Activated T-helper 1 cell treated with anti-CD3 and anti-CD28 coated beads, Interleukin-2, amount 50 U/mL, for 16 hours (primary cell): ENCODE results near the gene TAS2R46.
"Not testable (repeated sequence)": the region's sequence is repeated elsewhere in the genome, so short reads cannot be mapped to it uniquely, and the experiment has no call there.

Experiments used
- DNase-seq, 2 donors: peaks; one replicate each; pipeline ENCODE4 v3.0.0-alpha.2; 2020; ENCODE audit warnings: low read depth in 1 of 2, low spot score in 1 of 2

Gene TAS2R46

GRCh38 chr12:11062194-11062593, at the start of gene TAS2R46:
TSS of gene TAS2R46 (minus strand) at chr12:11062294. CDS start at chr12:11062294, 0 bp downstream.
- not testable (repeated sequence) for DNase-seq

GRCh38 chr12:11111213-11111612, 49.1 kb upstream of the TAS2R46 start:
- not testable (repeated sequence) for DNase-seq

GRCh38 chr12:11108862-11109261, 46.8 kb upstream of the TAS2R46 start:
- no peak for DNase-seq

- no peak for DNase-seq
Measured at GRCh38 chr12:11107719-11108118, 45.6 kb upstream of the TAS2R46 start.

GRCh38 chr12:11106288-11106687, 44.2 kb upstream of the TAS2R46 start:
- no peak for DNase-seq

- no peak for DNase-seq
Measured at GRCh38 chr12:11105546-11105945, 43.5 kb upstream of the TAS2R46 start.

GRCh38 chr12:11094910-11095309, 32.8 kb upstream of the TAS2R46 start:
- DNase-seq: not testable (repeated sequence)

GRCh38 chr12:11092128-11092527, 30.0 kb upstream of the TAS2R46 start, which contains the start of gene TAS2R43:
TSS of gene TAS2R43 (minus strand) at chr12:11092313. CDS start at chr12:11092229, 84 bp downstream.
- DNase-seq: no peak

GRCh38 chr12:11089246-11089645, 27.2 kb upstream of the TAS2R46 start:
- DNase-seq: no peak

GRCh38 chr12:11085419-11085818, 23.3 kb upstream of the TAS2R46 start:
- no peak for DNase-seq

- no peak for DNase-seq
Measured at GRCh38 chr12:11081987-11082386, 19.9 kb upstream of the TAS2R46 start.

- no peak for DNase-seq
Measured at GRCh38 chr12:11078246-11078645, 16.2 kb upstream of the TAS2R46 start.

GRCh38 chr12:11075642-11076041, 13.5 kb upstream of the TAS2R46 start:
- DNase-seq: no peak

GRCh38 chr12:11071414-11071813, 9.3 kb upstream of the TAS2R46 start:
- no peak for DNase-seq

GRCh38 chr12:11070999-11071398, 8.9 kb upstream of the TAS2R46 start:
- DNase-seq: no peak

- no peak for DNase-seq
Measured at GRCh38 chr12:11069854-11070365, 7.8 kb upstream of the TAS2R46 start.

- no peak for DNase-seq
Measured at GRCh38 chr12:11067514-11067913, 5.4 kb upstream of the TAS2R46 start.

- no peak for DNase-seq
Measured at GRCh38 chr12:11059784-11060183, 2.3 kb downstream of the TAS2R46 start.

GRCh38 chr12:11059041-11059440, 3.1 kb downstream of the TAS2R46 start:
- DNase-seq: no peak

GRCh38 chr12:11055306-11055705, 6.8 kb downstream of the TAS2R46 start:
- no peak for DNase-seq

- not testable (repeated sequence) for DNase-seq
Measured at GRCh38 chr12:11049806-11050531, 12.1 kb downstream of the TAS2R46 start.

GRCh38 chr12:11041366-11041765, 20.7 kb downstream of the TAS2R46 start:
- DNase-seq: not testable (repeated sequence)

GRCh38 chr12:11040162-11040561, 21.9 kb downstream of the TAS2R46 start:
- DNase-seq: no peak
